Measurements from ENCODE around the gene HUWE1.

The HUWE1 gene

DNA sequence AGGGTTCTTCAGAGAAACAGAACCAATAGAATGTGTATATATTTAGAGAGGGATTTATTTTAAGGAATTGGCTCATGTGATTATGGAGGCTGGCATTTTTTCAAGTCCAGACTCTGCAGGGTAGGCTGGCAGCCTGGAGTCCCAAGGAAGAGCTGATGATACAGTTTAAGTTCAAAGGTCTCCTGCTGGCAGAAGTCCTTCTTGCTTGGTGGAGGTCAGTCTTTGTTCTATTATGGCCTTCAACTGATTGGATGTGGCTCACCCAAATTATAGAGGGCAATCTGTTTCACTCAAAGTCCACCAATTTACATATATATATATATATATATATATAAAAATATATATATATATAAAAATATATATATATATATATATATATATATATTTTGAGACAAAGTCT, 200.2 kb downstream of the HUWE1 start:
- no peak for DNase-seq

DNA sequence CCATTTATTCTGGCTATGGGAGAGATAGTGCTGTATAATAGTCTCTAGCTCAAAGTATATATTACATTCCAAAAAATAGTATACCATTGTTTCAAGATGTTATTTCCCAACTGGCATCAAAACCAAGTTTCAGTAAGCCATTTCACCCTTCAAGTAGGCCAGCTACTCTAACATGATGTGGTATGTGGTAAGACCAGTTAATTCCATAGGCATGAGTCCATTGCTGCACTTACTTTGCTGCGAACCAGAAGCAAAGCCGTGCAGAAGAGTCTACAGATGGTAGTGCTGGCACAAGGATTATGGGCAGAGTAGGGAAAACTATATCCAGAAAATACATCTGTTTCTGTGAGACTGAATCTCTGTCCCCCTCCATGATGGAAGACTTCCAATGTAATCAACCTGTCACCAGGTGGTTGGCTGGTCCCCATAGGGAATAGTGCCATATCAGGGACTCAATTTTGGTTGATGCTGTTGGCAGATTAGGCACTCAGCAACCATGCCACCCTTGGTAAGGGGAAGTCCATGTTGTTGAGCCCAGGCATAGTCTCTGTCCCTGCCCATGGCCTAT, 202.6 kb downstream of the HUWE1 start:
- no peak for DNase-seq

DNA sequence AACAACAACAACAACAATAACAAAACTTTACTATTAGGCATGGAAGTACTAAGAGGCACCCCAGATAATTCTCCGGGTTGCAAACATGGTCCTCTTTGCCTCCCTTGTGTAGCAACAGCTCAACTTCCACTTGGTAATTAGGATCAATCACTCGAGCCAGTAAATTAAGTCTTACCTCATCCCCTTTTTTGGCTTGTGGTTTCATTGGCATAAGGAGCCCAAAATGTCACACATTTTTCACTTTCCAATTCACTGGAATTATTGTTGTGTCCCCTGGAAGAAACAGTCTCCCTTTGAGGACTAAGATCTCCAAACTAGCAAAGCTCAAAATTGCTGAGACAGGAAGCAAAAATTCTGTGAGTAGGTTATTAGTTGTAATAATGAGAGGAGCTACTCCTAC, 203.1 kb downstream of the HUWE1 start:
- no peak for DNase-seq
